Activated naive CD4-positive, alpha-beta T cell treated with anti-CD3 and anti-CD28 coated beads, Interleukin-2, amount 10 ng/mL, durations not matched to agents 7 days and 5 days (primary cell): ENCODE data around the gene GPR61.

Experiments
- CTCF ChIA-PET: fragments of 350-600 bp; sonication (Branson Sonifier 250); formaldehyde crosslinking; loops from one replicate; lab custom pipeline; 2021; ENCODE audit warnings: antibody characterized with exemption; lab: Charles Lee
- DNase-seq: peaks from one replicate; pipeline ENCODE4 v3.0.0-alpha.2; 2020
- H3K27ac Mint-ChIP-seq: one replicate; pipeline ENCODE4 v1.8.0; 2021; ENCODE audit warnings: mild to moderate bottlenecking, moderate library complexity, mixed read lengths
- H3K27me3 Mint-ChIP-seq: one replicate; pipeline ENCODE4 v1.8.0; 2021; ENCODE audit warnings: mild to moderate bottlenecking, mixed read lengths
- H3K36me3 Mint-ChIP-seq: one replicate; pipeline ENCODE4 v1.8.0; 2021; ENCODE audit warnings: mixed read lengths
- H3K4me1 Mint-ChIP-seq: one replicate; pipeline ENCODE4 v1.8.0; 2021; ENCODE audit warnings: mixed read lengths
- H3K4me3 Mint-ChIP-seq: one replicate; pipeline ENCODE4 v1.8.0; 2021; ENCODE audit warnings: mild to moderate bottlenecking, moderate library complexity, mixed read lengths
- H3K9me3 Mint-ChIP-seq: one replicate; pipeline ENCODE4 v1.8.0; 2021; ENCODE audit warnings: mixed read lengths

Gene GPR61, protein sequence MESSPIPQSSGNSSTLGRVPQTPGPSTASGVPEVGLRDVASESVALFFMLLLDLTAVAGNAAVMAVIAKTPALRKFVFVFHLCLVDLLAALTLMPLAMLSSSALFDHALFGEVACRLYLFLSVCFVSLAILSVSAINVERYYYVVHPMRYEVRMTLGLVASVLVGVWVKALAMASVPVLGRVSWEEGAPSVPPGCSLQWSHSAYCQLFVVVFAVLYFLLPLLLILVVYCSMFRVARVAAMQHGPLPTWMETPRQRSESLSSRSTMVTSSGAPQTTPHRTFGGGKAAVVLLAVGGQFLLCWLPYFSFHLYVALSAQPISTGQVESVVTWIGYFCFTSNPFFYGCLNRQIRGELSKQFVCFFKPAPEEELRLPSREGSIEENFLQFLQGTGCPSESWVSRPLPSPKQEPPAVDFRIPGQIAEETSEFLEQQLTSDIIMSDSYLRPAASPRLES

DNA sequence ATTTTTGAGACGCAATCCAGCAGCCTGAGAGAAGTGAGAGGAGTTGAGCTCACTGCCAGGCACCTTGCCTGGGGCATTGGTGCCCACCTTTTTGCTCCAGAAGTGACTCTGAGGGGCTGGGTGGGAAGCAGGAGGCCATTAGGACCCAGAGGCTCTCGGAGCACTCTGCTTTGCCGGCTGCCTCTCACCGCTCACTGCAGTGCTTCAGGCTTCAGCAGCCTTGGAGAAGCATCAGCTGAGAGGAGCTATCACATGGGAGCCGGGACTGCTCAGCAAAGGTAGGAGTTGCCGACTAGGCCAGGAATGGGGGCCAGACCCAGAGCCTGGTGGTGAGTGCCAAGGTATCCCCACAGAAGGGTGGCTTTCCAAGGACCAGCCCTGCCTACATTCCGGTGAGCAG lies at the start of gene GPR61:
Gene GPR61 (plus strand): TSS at position 197 of the 400 bp plus-strand sequence. CDS start 3,151 bp downstream, outside the sequence.
- Mint-ChIP-seq H3K27me3 (peaks cover 53% of the 10 kb centered on the region), H3K4me1 (no peaks in the 10 kb centered on the region), H3K9me3 (no peaks in the 10 kb centered on the region), H3K27ac (no peak within 1 kb of the TSS), H3K36me3 (no peaks in the 10 kb centered on the region), H3K4me3 (no peak within 1 kb of the TSS)
- CTCF ChIA-PET = interaction anchor here (1.9 to 21.5 kb wide), 6 partner anchors 7 to 445 kb away, joined by 8 to 1080 read pairs (median 104); partner anchors contain the start of genes AHCYL1, AMIGO1, ATXN7L2 and CYB561D1
- no peak for DNase-seq

DNA sequence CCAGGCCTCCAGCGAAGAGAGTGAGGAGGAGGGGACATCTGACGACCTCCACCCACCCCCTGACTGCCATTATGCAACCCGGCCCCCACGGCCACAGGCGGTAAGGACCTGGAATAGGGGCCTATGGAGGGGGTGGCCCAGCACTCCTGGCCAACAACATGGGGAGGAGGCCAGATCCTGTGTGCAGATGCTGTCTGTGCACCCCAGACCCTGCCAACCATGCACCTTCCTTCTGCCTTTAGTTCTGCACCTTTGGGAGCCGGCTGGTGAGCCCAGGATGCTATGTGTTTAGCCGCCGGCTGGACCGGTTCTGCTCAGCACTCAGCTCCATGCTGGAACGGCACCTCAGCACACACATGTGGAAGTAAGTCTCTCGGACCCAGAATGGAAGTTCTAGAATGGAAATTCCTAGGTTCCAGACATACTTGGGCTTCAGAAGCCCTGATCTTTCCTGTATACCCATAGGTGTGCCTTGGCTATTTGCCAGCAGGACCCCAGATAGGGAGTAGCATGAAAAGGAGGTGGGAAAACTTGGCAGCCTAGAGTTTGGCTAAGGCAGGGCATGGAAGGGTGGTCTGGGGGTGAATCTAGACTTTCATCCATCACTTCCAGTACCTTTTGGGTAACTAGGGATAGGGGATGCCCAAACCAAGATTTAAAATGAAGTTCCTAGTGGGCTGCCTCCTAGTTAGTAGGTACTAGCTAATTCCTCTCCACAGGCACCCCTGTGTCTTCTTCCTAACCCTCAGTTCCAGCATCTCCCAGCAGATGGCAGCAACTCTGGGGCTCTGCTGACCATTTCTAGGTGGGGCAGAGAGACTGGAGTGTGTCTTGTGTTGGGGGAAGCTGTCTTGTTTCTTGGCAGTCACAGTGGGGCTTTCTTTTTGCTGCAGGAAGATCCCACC lies 49.4 kb upstream of the GPR61 start:
- H3K9me3 Mint-ChIP-seq = no peaks in the 10 kb centered on the region
- H3K27ac Mint-ChIP-seq = no peak overlapping the region
- peak; percentile 87 for DNase-seq
- peaks cover 38% of the 10 kb centered on the region for H3K4me1 Mint-ChIP-seq
- CTCF ChIA-PET = interaction anchor here (0.6 to 37.4 kb wide), 9 partner anchors 7 to 291 kb away, joined by 3 to 1080 read pairs (median 17); partner anchors contain the start of genes AMIGO1, ATXN7L2 and GPR61
- H3K4me3 Mint-ChIP-seq = no peak overlapping the region
- peaks cover 30% of the 10 kb centered on the region for H3K36me3 Mint-ChIP-seq
- no peaks in the 10 kb centered on the region for H3K27me3 Mint-ChIP-seq

DNA sequence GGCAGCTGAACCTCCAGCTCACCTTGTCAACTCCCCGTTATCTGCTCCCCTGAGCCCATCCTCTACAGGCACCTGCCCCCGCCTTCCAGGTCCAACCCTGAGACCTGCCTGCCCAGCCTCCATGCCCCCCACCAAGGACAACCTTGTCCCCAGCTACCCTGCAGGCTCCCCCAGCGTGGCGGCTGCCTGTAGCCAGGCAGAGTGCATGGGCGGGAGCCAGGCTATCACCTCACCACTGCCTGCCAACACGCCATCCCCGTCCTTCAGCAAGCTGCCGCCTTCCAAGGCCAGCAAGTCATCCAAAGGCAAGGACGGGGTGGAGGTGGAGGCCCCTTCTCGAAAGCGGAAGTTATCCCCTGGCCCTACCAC lies 48.8 kb upstream of the GPR61 start:
- CTCF ChIA-PET = interaction anchor here (0.9 to 37.4 kb wide), 7 partner anchors 7 to 292 kb away, joined by 3 to 1080 read pairs (median 18); partner anchors contain the start of genes AMIGO1, ATXN7L2 and GPR61
- Mint-ChIP-seq H3K27me3 (no peaks in the 10 kb centered on the region), H3K4me1 (peaks cover 41% of the 10 kb centered on the region), H3K36me3 (peaks cover 35% of the 10 kb centered on the region), H3K9me3 (no peaks in the 10 kb centered on the region), H3K4me3 (no peak overlapping the region), H3K27ac (no peak overlapping the region)
- DNase-seq = no peak

DNA sequence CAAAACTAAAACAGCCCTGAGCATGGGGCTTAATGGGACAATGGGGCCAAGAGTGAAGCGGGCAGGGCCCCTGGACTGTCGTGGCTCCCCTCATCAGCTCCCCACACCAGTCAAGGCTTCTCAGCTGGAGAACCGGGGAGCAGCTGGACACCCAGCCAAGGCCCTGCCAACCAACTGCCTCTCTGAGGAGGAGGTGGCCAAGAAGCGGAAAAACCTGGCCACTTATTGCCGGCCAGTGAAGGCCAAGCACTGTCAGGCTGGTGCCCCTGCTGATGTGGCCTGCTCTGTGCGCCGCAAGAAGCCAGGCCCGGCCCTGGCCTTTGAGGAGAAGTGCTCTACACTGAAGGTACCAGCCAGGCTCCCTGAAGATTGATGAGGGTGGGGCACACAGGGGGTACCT lies 48.3 kb upstream of the GPR61 start:
- H3K9me3 Mint-ChIP-seq = no peaks in the 10 kb centered on the region
- H3K36me3 Mint-ChIP-seq = peaks cover 35% of the 10 kb centered on the region
- no peaks in the 10 kb centered on the region for H3K27me3 Mint-ChIP-seq
- DNase-seq = no peak
- H3K4me3 Mint-ChIP-seq = no peak overlapping the region
- peaks cover 41% of the 10 kb centered on the region for H3K4me1 Mint-ChIP-seq
- CTCF ChIA-PET = interaction anchor here (0.9 to 37.4 kb wide), 7 partner anchors 8 to 79 kb away, joined by 3 to 1080 read pairs (median 18); partner anchors contain the start of genes AMIGO1, ATXN7L2 and GPR61
- no peak overlapping the region for H3K27ac Mint-ChIP-seq

DNA sequence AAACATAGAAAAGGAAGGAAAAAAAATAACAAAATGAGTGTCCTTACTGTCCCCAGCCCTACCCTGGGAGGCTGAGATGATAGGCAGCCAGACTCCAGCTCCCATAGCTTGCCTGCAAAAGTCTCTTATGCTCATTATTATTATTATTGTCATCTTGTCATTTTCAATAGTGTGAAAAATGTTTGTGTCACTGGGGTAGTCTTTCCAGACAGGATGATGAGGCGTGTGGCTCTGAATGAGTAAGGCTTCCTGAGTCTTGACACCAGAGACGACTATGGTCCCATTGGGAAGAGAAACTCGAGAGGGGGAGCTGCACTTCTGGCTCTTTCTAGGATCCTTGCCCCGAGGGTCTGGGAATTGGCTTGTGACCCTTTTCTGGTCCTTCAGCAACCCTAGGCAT lies 46.9 kb upstream of the GPR61 start:
- Mint-ChIP-seq H3K27ac (no peak overlapping the region), H3K36me3 (peaks cover 41% of the 10 kb centered on the region), H3K4me1 (peaks cover 49% of the 10 kb centered on the region), H3K27me3 (no peaks in the 10 kb centered on the region), H3K4me3 (peak overlapping the region; percentile 28), H3K9me3 (no peaks in the 10 kb centered on the region)
- DNase-seq = no peak
- CTCF ChIA-PET = interaction anchor here (0.7 to 37.4 kb wide), 13 partner anchors 9 to 403 kb away, joined by 3 to 1080 read pairs (median 5); partner anchors contain the start of genes AMIGO1, ATXN7L2, GPR61 and TMEM167B

DNA sequence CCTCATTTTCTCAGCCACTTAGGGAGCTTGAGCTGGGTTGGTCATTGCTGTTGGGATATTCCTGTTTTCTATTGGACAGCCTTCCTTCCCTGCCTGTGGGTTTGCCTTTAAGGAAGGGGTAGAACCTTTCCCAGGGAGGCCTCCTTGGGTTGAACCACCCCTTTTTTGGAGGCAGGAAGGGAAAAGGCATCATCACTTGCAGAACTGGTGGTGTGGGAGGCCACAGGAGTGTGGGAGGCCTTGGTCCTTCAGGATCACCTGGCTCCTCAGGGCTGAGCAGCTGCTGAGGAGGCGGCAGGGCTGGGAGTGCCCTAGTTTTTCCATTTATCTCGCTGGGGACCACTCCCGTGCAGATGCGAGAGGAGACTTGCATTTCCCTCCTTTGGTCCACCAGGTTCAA lies 46.4 kb upstream of the GPR61 start:
- H3K36me3 Mint-ChIP-seq = peaks cover 41% of the 10 kb centered on the region
- no peaks in the 10 kb centered on the region for H3K27me3 Mint-ChIP-seq
- no peak overlapping the region for H3K27ac Mint-ChIP-seq
- CTCF ChIA-PET = interaction anchor here (0.7 to 37.4 kb wide), 12 partner anchors 10 to 403 kb away, joined by 3 to 1080 read pairs (median 6); partner anchors contain the start of genes AMIGO1, ATXN7L2, GPR61 and TMEM167B
- H3K9me3 Mint-ChIP-seq = no peaks in the 10 kb centered on the region
- peak overlapping the region; percentile 97 for H3K4me3 Mint-ChIP-seq
- no peak for DNase-seq
- peaks cover 53% of the 10 kb centered on the region for H3K4me1 Mint-ChIP-seq

DNA sequence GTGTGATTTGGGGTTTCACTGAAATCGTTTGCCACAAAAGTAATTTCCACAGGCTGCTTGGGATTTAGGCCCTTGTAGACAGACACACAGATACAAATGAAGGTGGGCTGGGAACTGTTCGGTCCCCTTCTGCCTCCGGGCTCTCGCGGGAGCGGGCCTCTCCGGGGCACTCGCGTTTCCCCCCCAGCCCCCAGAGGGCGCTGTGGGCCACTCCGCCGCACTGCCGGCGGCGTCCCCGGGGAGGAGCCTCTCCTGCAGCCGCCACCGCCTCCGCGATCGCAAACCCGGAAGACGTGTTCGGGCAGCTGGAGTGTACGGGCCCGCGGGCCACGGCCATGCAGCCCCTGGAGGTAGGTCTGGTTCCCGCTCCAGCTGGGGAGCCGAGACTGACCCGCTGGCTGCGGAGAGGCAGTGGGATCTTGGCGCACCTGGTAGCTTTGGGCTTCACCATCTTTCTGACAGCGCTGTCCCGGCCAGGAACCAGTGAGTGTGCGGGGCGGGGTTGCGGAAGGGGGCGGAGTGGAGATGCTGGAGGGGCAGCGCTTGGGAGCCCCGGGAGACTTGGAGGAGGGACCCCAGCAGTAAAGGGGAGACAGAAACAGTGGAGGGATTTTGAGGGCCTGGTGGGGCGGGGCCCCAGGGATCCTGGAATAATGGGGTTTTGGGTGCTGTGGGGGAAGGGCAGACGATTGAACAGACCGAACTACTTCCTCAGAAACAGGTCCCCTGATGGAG lies 45.7 kb upstream of the GPR61 start, which contains the start of gene CYB561D1:
Gene CYB561D1 (plus strand): TSS at position 290 of the 735 bp plus-strand sequence. CDS start 46 bp downstream, at position 336.
- Mint-ChIP-seq H3K27me3 (no peaks in the 10 kb centered on the region), H3K9me3 (no peaks in the 10 kb centered on the region), H3K36me3 (peaks cover 43% of the 10 kb centered on the region), H3K4me1 (peaks cover 59% of the 10 kb centered on the region), H3K27ac (peak within 1 kb of the TSS; percentile 84), H3K4me3 (peak within 1 kb of the TSS; percentile 97)
- peak; percentile 92 for DNase-seq
- CTCF ChIA-PET = interaction anchor here (1.2 to 37.4 kb wide), 9 partner anchors 10 to 123 kb away, joined by 3 to 1080 read pairs (median 7); partner anchors contain the start of genes AMIGO1, ATXN7L2 and GPR61

DNA sequence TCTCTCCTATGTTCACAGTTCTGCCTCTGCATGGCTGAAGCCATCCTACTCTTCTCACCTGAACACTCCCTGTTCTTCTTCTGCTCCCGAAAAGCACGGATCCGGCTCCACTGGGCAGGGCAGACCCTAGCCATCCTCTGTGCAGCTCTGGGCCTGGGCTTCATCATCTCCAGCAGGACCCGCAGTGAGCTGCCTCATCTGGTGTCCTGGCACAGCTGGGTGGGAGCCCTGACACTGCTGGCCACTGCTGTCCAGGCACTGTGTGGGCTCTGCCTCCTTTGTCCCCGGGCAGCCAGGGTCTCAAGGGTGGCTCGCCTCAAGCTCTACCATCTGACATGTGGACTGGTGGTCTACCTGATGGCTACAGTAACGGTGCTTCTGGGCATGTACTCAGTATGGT lies 43.9 kb upstream of the GPR61 start:
- Mint-ChIP-seq H3K27me3 (no peaks in the 10 kb centered on the region), H3K36me3 (peaks cover 54% of the 10 kb centered on the region), H3K4me3 (peak overlapping the region; percentile 97), H3K4me1 (peaks cover 72% of the 10 kb centered on the region), H3K27ac (no peak overlapping the region), H3K9me3 (no peaks in the 10 kb centered on the region)
- CTCF ChIA-PET = interaction anchor here (6.2 to 37.4 kb wide), 3 partner anchors 10 to 36 kb away, joined by 35 to 1080 read pairs (median 112); partner anchors contain the start of genes AMIGO1, ATXN7L2 and GPR61
- no peak for DNase-seq

DNA sequence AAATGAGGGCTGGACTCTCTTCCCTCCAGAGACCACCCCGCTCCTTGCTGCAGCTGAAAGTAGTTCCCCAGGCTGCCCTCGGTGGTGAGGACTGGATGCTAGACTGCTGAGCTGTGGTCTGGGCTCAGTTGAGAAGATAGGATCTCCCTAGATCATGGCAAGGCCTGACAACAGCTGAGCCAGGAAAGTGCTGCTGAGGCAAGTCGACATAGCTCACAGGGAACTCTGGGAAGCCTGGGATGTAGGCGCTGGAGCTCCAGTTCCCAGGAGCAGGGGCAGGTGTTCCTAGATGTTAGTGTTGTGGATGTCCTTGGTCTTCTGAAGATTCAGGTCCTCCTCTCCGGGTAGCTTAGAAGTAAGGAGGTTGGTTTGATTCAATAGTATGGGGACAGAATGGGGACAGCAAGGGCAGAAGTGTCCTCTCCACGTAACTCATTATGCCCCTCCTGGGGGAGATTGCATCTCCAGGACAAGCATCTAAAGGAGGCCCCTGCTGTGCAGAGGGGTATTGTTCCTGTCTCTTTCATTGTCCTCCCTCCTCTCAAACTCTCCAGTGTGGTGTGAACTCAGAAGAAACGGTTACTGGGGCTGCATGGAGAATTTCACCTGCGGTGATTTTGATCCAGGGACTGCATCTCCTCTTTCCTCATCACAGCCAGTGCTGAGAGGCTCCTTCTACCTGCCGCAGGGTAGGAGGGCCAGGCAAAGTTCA lies 42.1 kb upstream of the GPR61 start:
- no peaks in the 10 kb centered on the region for H3K9me3 Mint-ChIP-seq
- peak overlapping the region; percentile 37 for H3K27ac Mint-ChIP-seq
- H3K4me1 Mint-ChIP-seq = peaks cover 88% of the 10 kb centered on the region
- DNase-seq = no peak
- CTCF ChIA-PET = interaction anchor here (0.7 to 37.4 kb wide), 12 partner anchors 7 to 215 kb away, joined by 3 to 1080 read pairs (median 5); partner anchors contain the start of genes AMPD2, ATXN7L2, GNAT2 and GPR61
- H3K27me3 Mint-ChIP-seq = no peaks in the 10 kb centered on the region
- peaks cover 56% of the 10 kb centered on the region for H3K36me3 Mint-ChIP-seq
- H3K4me3 Mint-ChIP-seq = no peak overlapping the region

DNA sequence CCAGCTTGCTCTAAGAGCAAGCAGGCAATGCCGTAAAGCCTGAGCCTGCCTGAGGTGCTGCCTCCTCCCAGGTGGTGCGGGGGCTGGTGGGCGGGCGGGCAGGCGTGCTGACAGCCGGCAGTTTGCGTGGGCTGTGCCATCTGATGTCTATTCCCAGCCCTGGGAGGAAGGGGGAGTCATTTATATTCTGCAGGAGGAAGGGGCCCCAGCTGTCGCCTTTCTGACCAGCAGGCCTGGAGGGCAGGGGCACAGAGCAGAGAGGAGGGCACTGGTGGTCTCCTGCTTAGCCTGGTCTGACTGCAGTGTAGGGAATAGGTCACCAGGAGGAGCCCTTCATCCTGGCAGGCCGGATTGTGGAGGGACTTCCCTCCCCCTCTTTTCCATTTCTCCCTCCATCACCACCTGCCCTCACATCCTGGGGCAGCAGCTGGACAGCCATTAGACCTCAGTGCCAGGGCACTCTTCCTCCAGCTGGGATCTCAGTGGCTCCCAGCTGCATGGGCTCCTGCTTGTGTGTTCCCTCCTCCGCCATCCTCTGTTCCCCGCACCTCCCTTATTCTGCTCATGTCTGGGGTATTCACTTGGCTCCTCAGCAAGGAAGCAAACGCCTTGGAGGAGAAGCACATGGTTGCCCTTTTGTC lies 41.4 kb upstream of the GPR61 start:
- H3K4me1 Mint-ChIP-seq = peaks cover 91% of the 10 kb centered on the region
- no peaks in the 10 kb centered on the region for H3K27me3 Mint-ChIP-seq

DNA sequence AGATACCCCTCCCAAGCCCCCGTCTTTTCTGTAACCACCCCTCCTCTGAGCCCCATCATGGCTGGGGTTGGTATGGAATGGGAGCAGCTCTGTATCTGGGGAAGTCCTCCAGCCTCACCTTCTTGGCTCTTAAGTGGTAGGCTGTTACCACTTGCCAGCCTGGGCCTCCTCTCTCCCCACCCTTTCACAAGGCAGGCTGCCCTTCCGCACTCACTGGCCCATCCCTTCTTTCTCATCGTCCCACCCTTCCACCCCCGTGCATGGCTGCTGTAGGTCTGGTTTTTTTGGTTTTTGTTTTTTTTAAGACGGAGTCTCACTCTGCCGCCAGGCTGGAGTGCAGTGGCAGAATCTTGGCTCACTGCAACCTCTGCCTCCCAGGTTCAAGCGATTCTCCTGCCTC lies 40.6 kb upstream of the GPR61 start:
- peaks cover 93% of the 10 kb centered on the region for H3K4me1 Mint-ChIP-seq

More for the DNA sequence above, 41.4 kb upstream of the GPR61 start:
- CTCF ChIA-PET = interaction anchor here (0.7 to 37.4 kb wide), 12 partner anchors 8 to 670 kb away, joined by 3 to 1080 read pairs (median 6); partner anchors contain the start of genes AMPD2, ATXN7L2, GNAT2 and GPR61
- Mint-ChIP-seq H3K4me3 (no peak overlapping the region), H3K36me3 (peaks cover 61% of the 10 kb centered on the region), H3K27ac (peak overlapping the region; percentile 72), H3K9me3 (no peaks in the 10 kb centered on the region)
- DNase-seq = peak; percentile 59

More for the DNA sequence above, 40.6 kb upstream of the GPR61 start:
- no peak overlapping the region for H3K4me3 Mint-ChIP-seq
- CTCF ChIA-PET = interaction anchor here (0.7 to 37.4 kb wide), 11 partner anchors 8 to 670 kb away, joined by 3 to 1080 read pairs (median 7); partner anchors contain the start of genes AMIGO1, GPR61 and PSMA5
- H3K36me3 Mint-ChIP-seq = peaks cover 62% of the 10 kb centered on the region
- H3K9me3 Mint-ChIP-seq = no peaks in the 10 kb centered on the region
- peak overlapping the region; percentile 49 for H3K27ac Mint-ChIP-seq
- no peak for DNase-seq
- H3K27me3 Mint-ChIP-seq = no peaks in the 10 kb centered on the region
